ENCODE results near the gene HIBADH.

The HIBADH gene

GRCh38 chr7:27478556-27478955, 184.1 kb downstream of the HIBADH start:
- DNase-seq = no peak

- no peak for DNase-seq
These were observed 184.6 kb downstream of the HIBADH start for GRCh38 chr7:27478084-27478483.

DNA sequence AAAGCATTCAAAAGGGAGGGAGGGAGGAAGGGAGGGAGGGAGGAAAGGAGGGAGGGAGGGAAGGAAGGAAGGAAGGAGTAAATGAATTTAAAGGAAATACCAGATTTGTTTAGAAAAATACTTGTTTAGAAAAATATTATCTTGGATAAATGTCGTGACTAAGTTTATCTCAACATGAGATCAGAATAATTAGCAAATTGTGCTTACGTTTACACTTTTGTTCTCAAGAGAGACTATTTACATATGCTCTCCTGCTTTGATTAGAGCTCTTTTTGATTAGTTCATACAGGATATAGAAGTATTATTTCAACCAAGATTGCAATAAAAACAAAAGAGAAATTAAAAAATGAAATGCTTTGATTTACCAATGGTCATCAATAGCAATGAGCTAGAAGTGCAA, 186.2 kb downstream of the HIBADH start:
- DNase-seq = no peak

Data from activated T-cell treated with anti-CD3 and anti-CD28 coated beads, Interleukin-2, amount 50 U/mL, for 1 hour (primary cell).